GM18909 (cell line): ENCODE data around the gene AGPAT3.
"Not testable (repeated sequence)": the region's sequence is repeated elsewhere in the genome, so short reads cannot be mapped to it uniquely, and the experiment has no call there.

ENCODE experiments used
- ATAC-seq: cut with Tn5 transposase; IDR thresholded peaks from one replicate; pipeline ENCODE4 v1.9.1; 2021; ENCODE audit warnings: mild to moderate bottlenecking; ENCODE audit not compliant: unreplicated experiment, poor library complexity

AGPAT3 gene

DNA sequence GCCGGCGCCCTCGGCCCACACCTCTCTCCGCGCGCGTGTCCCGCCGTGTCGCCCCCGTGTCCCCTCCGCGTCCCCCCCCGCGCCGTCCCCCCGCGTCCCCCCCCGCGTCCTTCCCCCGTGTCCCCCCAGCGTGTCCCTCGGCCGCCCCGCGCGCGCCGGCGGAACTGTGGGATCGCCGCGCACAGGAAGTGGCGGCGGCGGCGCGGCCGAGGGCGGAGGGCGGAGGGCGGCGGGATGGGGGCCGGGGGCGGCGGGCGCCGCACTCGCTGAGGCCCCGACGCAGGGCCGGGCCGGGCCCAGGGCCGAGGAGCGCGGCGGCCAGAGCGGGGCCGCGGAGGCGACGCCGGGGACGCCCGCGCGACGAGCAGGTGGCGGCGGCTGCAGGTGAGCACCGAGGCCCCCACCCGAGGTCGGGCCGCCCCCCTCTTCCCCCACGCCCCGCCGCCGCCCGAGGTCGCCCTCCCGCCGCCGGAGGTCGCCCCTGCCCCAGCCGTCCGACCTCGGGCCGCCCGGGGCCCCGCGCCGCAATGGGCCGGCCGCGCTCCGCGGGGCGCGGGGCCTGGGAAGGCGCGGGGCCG is at the start of gene AGPAT3:
Gene AGPAT3 (plus strand): TSS at position 262 of the 578 bp plus-strand sequence. CDS start 94,459 bp downstream, outside the sequence.
- no peak for ATAC-seq

GRCh38 chr21:43815991-43816390 is 49.0 kb upstream of the AGPAT3 start:
- ATAC-seq = no peak

- no peak for ATAC-seq
Observed at GRCh38 chr21:43816611-43817071, 48.4 kb upstream of the AGPAT3 start.

- no peak for ATAC-seq
Observed at GRCh38 chr21:43817157-43818086, 47.6 kb upstream of the AGPAT3 start.

- no peak for ATAC-seq
Observed at GRCh38 chr21:43818685-43819084, 46.3 kb upstream of the AGPAT3 start.

DNA sequence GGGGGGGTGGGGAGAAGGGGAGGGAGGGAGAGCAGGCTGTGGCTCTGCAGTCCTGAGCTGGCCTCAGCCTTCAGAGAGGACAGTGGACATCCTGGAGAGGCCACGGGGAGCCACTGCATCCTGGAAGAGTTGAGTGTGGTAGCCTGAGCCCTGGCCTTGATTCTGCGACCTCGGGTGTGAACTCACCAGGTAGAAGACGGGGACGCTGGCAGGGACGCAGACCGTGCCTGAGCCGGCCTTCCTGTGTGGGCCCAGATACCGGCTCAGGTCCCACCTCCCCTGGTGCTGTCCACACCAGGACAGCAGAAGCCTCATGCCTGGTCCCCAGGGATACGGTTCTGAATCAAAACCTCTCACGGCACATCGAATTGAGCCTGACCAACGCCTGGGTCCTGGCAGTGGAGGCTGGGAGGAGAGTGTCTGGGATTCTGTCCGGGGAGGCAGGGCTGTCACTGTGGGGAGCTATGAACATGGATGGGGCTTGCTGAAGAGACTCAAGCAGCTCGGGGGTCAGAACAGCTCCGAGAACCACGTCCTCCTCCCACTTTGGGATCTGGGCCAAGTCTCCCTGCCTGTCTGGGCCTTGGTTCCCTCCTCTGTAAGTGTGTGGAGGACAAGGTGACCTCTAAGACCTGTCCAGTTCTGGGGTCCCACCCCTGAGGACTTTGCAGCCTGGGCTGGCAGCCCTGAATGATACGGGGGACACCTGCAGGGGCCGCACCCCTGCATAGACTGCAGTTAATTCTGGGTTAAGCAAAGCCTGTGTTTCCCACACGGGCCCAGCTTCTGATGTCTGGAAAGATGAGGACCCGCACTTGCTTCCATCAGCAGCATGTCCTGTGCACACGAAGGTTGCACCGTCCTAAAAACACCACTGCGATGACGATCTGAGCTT is 45.3 kb upstream of the AGPAT3 start:
- no peak for ATAC-seq

DNA sequence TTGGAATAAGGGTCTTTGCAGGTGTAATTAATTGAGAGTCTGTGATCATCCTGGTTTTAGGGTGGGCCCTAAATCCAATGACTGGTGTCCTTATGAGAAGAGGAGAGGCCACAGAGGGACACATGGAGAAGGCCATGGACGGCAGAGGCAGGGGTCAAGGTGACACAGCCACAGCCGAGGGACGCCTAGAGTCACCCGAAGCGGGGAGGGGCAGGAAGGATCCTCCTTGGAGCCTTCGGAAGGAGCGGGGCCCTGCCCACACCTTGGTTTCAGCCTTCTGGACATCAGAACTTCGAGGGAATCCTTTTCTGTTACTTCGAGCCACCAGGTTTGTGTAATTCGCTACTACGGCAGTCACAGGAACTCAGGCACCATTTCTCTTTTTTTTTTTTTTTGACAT is 44.6 kb upstream of the AGPAT3 start:
- no peak for ATAC-seq

GRCh38 chr21:43822166-43822565 is 42.9 kb upstream of the AGPAT3 start:
- not testable (repeated sequence) for ATAC-seq

GRCh38 chr21:43822741-43823140 is 42.3 kb upstream of the AGPAT3 start:
- not testable (repeated sequence) for ATAC-seq

GRCh38 chr21:43824333-43825241 is 40.4 kb upstream of the AGPAT3 start:
- no peak for ATAC-seq

DNA sequence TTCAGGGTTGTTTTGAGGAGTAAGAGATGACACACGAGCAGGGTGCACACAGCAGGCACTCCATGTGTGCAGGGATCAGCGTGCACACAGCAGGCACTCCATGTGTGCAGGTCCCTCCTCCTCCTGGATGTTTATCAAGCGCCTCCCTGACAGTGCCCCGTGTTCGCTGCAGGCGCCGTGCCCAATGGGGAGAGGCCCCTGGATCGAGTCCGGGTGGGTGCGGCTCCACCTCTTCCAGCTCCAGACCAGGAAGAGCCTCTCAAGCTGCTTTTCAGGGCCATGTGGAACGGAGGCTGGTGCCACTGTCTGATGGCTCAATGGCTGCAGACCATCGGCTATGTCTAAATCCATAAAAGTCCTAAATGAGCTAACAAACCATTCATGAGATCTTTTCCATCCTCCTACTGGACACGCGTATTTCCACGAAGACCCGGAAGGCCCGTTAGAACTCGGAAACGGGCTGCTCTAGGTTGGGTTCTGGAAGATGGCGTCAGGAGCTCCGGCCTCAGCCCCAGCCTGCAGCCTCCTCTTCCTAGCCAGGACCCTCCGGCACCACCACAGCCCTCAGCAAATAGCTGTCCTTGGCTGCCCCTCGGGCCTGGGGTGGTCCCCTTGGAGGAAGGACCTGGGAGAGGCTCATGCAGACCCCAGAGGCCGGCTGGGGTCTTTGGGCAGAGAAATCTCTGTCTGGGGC is 39.6 kb upstream of the AGPAT3 start:
- ATAC-seq = no peak

DNA sequence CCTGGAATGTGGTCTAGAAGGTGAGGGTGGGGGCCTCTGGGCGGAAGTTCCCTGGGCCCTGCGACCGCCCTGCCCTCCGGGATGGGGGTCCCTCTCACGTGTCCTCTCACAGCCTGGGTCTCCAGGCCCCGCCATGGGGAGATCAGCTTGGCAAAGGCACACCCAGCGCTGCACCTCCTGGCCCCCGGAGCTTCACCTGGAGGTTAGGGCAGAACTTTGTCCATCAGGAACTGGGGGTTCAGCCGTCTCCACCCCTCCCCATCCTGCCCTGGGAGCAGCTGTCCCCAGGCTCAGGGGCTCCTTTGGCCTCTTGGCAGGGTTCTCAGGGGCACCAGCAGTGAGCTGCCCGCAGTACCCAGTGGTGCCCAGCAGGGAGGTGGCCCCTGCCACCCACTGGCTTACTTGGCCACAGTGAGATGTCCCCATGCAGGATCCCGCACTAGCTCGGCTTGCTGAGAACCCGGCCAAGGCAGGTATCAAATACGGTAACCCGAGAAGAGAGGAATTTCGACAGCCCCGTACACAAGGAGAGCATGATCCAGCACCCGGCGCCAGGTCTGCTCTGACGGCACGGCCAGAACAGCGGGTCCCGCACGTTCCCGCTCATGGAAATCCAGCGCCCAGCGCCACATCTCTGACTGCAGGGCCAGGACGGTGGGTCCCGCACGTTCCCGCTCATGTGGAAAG is 38.9 kb upstream of the AGPAT3 start:
- ATAC-seq = no peak

- no peak for ATAC-seq
Observed at GRCh38 chr21:43826623-43826974, 38.4 kb upstream of the AGPAT3 start.

- no peak for ATAC-seq
Observed at GRCh38 chr21:43827015-43827611, 37.9 kb upstream of the AGPAT3 start.

DNA sequence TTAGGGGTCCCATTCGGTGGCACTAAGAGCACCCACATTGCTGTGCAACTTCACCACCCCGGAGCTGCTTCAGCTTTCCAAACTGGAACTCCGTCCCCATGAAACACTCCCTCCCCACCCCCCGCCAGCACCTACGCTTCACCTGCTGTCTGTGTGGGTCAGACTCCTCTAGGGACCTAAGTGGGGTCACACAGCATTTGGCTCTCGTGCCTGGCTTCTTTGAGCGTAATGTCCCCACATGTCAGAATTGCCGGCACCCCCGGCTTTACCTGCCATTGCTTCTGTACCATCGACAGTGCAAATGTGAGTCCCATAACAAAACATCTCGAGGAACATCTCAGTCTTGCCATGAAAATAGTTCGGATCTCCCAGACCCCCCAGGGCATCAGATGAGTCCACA is 35.9 kb upstream of the AGPAT3 start:
- no peak for ATAC-seq

DNA sequence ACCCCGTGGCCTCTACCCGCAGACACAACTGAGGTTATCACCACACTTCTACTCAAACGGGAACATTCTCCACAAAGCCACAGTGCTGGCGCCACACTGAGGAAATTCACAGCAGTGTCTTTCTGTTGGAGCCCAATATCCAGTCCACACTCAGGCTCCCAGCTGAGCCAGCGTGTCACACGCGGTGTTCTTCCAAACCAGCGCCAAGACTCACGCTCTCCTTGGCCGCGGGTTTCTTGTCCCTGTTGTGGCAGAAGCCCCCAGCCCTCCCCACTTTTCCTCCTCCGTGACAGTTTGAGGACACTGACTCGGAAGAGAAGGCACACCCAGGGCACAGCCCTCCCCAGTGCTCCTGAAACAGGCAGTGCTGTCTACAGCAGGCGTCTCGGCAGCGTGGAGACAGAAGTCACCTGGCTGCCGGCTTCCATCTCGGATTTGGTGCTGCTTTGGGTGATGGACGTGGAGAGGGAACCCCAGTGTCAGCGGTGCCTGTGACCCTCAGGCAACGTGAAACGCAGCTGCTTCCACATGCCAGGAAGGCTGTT is 35.4 kb upstream of the AGPAT3 start:
- no peak for ATAC-seq

- no peak for ATAC-seq
Observed at GRCh38 chr21:43832158-43832550, 32.9 kb upstream of the AGPAT3 start.

GRCh38 chr21:43832648-43833047 is 32.4 kb upstream of the AGPAT3 start:
- no peak for ATAC-seq
